Neural progenitor cell (in vitro differentiated cells): ENCODE measurements around the gene EIF4EBP3.

Experiments used
- EZH2 ChIP-seq: fragments of 200-600 bp; sonication (generic); IDR thresholded peaks from 2 replicates; pipeline ENCODE4 v1.6.1; 2017; ENCODE audit warnings: antibody characterized with exemption, mild to moderate bottlenecking, moderate library complexity
- EZH2phosphoT487 ChIP-seq: fragments of 200-600 bp; sonication (generic); IDR thresholded peaks from 2 replicates; pipeline ENCODE4 v1.6.1; 2017; ENCODE audit warnings: antibody characterized with exemption
- TF ChIP-seq, protein P1 (sequence below): fragments of 200-600 bp; sonication (generic); IDR thresholded peaks from 2 replicates; pipeline ENCODE4 v1.5.1; 2017; ENCODE audit warnings: antibody characterized with exemption, mild to moderate bottlenecking

DNA sequence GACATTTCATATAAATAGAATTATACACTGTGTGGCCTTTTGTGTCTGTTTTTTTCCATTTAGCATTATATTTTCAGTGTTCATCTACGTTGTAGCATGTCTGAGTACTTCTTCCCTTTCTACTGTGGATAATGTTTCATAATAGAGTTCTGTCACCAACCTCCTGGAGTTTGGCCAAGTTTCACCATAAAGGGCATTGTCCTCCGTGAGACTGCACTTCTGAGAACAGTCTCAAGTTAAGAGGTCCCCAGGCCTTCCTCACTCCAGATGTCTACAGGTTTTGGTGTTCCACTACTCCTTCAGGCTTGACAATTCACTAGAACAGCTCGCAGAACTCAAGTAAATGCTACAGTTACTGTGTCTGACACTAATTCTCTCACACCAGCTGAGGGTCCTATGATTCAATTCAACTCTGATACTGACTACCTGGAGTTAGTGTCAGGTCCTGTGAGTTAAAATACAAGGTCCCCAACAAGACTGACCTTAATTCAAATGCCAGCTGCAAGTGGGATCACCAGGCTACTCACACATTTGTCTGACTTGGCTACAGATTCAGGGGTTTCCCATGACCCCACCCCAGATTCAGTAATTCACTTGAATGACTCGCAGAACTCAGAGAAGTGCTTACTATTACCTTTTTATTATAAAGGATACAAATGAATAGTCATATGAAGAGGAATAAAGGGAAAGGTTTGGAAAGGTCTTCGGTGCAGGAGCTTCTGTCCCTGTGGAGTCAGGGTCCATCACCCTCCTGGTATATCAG is 48.3 kb downstream of the EIF4EBP3 start:
- TF ChIP-seq, protein P1, sequence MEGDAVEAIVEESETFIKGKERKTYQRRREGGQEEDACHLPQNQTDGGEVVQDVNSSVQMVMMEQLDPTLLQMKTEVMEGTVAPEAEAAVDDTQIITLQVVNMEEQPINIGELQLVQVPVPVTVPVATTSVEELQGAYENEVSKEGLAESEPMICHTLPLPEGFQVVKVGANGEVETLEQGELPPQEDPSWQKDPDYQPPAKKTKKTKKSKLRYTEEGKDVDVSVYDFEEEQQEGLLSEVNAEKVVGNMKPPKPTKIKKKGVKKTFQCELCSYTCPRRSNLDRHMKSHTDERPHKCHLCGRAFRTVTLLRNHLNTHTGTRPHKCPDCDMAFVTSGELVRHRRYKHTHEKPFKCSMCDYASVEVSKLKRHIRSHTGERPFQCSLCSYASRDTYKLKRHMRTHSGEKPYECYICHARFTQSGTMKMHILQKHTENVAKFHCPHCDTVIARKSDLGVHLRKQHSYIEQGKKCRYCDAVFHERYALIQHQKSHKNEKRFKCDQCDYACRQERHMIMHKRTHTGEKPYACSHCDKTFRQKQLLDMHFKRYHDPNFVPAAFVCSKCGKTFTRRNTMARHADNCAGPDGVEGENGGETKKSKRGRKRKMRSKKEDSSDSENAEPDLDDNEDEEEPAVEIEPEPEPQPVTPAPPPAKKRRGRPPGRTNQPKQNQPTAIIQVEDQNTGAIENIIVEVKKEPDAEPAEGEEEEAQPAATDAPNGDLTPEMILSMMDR: no peak
- TF ChIP-seq EZH2: no peak
- TF ChIP-seq EZH2phosphoT487: no peak
